Epithelial cell of proximal tubule (primary cell): Measurements from ENCODE around the gene TRMT10A. TPM values are rescaled to one million over a fixed set of nuclear protein-coding genes. Genes with fewer than 3 reads are reported as not detected.

Experiments
- DNase-seq: peaks from one replicate; pipeline ENCODE4 v3.0.0-alpha.2; 2011; ENCODE audit warnings: low read depth
- H3K4me3 ChIP-seq: 2 replicates; pipeline ENCODE4 v1.5.1; 2011; ENCODE audit warnings: low read depth, mild to moderate bottlenecking, low read length
- CTCF ChIP-seq: conservative IDR thresholded peaks from 2 replicates; pipeline ENCODE4 v1.5.1; 2012; ENCODE audit warnings: low read depth, mild to moderate bottlenecking, low read length
- total RNA-seq: library from RNA; depleted of rRNA; stranded (reverse); fragments of >200 nt; gene quantifications from 2 replicates; pipeline ENCODE4 v1.2.3, GENCODE V29; 2015

TRMT10A gene
- total RNA-seq, 1 donor from 2014 or later = 9.9 TPM

DNA sequence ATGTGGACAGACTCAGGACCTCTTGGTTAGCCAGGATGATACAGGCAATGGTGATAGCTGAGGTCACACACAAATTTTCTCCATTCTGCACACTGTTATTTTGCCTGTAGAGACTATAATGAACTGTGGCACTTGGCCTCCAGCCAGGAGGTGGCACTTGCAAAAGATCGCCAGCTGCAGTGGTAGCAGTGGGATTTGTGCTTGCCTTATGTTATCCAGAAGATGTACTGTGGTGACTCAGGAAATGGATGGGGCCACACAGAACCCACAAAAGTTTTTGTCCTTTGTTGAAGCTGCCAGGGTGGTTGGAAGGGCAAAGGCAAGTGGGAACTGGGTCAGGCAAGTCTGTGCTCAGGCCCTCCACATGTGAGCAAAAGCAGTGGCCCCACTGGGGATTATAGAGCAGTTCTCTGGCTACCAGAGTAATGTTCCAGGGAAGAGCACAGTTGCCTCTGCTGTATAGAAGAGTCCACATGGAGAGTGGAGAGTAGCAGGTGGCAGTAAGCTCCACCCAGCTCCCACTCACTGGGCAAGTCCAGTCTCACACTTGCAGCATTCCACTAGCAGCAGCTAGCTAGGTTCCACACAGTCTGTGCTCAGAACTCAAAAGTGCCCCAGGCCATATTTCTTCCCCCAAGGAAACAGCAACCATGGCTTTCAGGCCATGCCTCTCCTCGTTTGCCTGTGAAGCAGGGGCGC is 58.9 kb downstream of the TRMT10A start:
- DNase-seq = no peak
- TF ChIP-seq CTCF = no peak
- H3K4me3 ChIP-seq = no peak overlapping the region

Other genes starting within 250 kb of the TRMT10A start
- gene ADH1B, start 242.6 kb downstream of the TRMT10A start, total RNA-seq = not detected in 2 replicates
- not detected in 2 replicates for gene ADH1C, start 211.3 kb downstream of the TRMT10A start, total RNA-seq
- gene ADH7, start 128.7 kb downstream of the TRMT10A start, total RNA-seq = not detected in 2 replicates
- not detected in 2 replicates for gene C4orf17, start 53.0 kb downstream of the TRMT10A start, total RNA-seq
- under 0.01 TPM in 1 of 2 replicates, not detected in the other for gene MTTP, start 10.8 kb upstream of the TRMT10A start, total RNA-seq
- 0.07 TPM in 1 of 2 replicates, not detected in the other for gene C4orf54, start 93.8 kb upstream of the TRMT10A start, total RNA-seq